CD4-positive, alpha-beta T cell (primary cell): ENCODE data around the gene PANX2. TPM values are rescaled to one million over a fixed set of nuclear protein-coding genes. Genes with fewer than 3 reads are reported as not detected.

Experiments used
- ATAC-seq: fragments of 200-7000 bp; cut with Tn5 transposase; one replicate; pipeline ENCODE4 v1.10.0; 2022; ENCODE audit warnings: mild to moderate bottlenecking; ENCODE audit not compliant: poor library complexity
- CTCF ChIA-PET: fragments of 350-600 bp; sonication (Branson Sonifier 250); formaldehyde crosslinking; loops from one replicate; lab custom pipeline; 2021; ENCODE audit warnings: antibody characterized with exemption, inconsistent platforms; lab: Charles Lee
- POLR2A ChIA-PET: fragments of 350-600 bp; sonication (Branson Sonifier 250); formaldehyde crosslinking; loops from one replicate; lab custom pipeline; 2021; ENCODE audit warnings: antibody characterized with exemption, inconsistent platforms; lab: Charles Lee
- DNase-seq, 14 experiments: peaks; one replicate each; pipeline ENCODE4 v3.0.0-alpha.2; 2013 to 2020; ENCODE audit warnings: mixed read lengths in 2 of 14
- H3K27ac ChIP-seq, 2 donors: one replicate each; pipeline versions ENCODE4 v1.5.1 to v1.7.0; 2013; ENCODE audit warnings: low read length in 2 of 2, low read depth in 1 of 2, mild to moderate bottlenecking in 1 of 2
- H3K27me3 ChIP-seq, 2 experiments: 1 replicate in 1 of 2; 2 replicates in 1 of 2; pipeline versions ENCODE4 v1.6.1 to v1.7.0; 2013; ENCODE audit warnings: low read length in 2 of 2, control low read depth in 1 of 2, mild to moderate bottlenecking in 1 of 2, moderate library complexity in 1 of 2; ENCODE audit not compliant: insufficient read depth in 2 of 2, control insufficient read depth in 1 of 2
- H3K36me3 ChIP-seq: one replicate; pipeline ENCODE4 v1.6.1; 2013; ENCODE audit warnings: low read length, control low read depth; ENCODE audit not compliant: insufficient read depth
- H3K4me1 ChIP-seq: one replicate; pipeline ENCODE4 v1.6.1; 2013; ENCODE audit warnings: low read length, control low read depth; ENCODE audit not compliant: insufficient read depth
- H3K4me3 ChIP-seq: one replicate; pipeline ENCODE4 v1.5.1; 2013; ENCODE audit warnings: mild to moderate bottlenecking, low read length, moderate library complexity
- H3K9me3 ChIP-seq, 2 experiments: 1 replicate in 1 of 2; 2 replicates in 1 of 2; pipeline versions ENCODE4 v1.6.1 to v1.7.0; 2013; ENCODE audit warnings: low read length in 2 of 2, mild to moderate bottlenecking in 2 of 2, control low read depth in 1 of 2, moderate library complexity in 1 of 2; ENCODE audit not compliant: control insufficient read depth in 1 of 2, insufficient read depth in 1 of 2
- H3K27ac Mint-ChIP-seq: one replicate; pipeline ENCODE4 v1.8.0; 2020; ENCODE audit warnings: mixed read lengths
- H3K27me3 Mint-ChIP-seq: one replicate; pipeline ENCODE4 v1.8.0; 2021; ENCODE audit warnings: mixed read lengths
- H3K36me3 Mint-ChIP-seq: one replicate; pipeline ENCODE4 v1.8.0; 2021; ENCODE audit warnings: low read depth, mixed read lengths
- H3K4me1 Mint-ChIP-seq: one replicate; pipeline ENCODE4 v1.8.0; 2021; ENCODE audit warnings: low read depth, mixed read lengths
- H3K4me3 Mint-ChIP-seq: one replicate; pipeline ENCODE4 v1.8.0; 2020; ENCODE audit warnings: mild to moderate bottlenecking, mixed read lengths
- H3K9me3 Mint-ChIP-seq: one replicate; pipeline ENCODE4 v1.8.0; 2020; ENCODE audit warnings: mixed read lengths
- CTCF ChIP-seq: fragments of 200-600 bp; IDR thresholded peaks from one replicate; pipeline ENCODE4 v1.8.0; 2022; ENCODE audit warnings: antibody characterized with exemption, mild to moderate bottlenecking
- intact Hi-C, 2 experiments: fragments of 100-400 bp; cut with DNase I in 1 of 2; cut with micrococcal nuclease in 1 of 2; formaldehyde crosslinking; loops; one replicate each; pipeline versions ENCODE4 v1.15.1 to v1.9.0; 2023 to 2025; cut with DNase I, micrococcal nuclease
- total RNA-seq, 174 experiments: library from RNA in 2 of 174; stranded (reverse) in 2 of 174; gene quantifications; one replicate each; pipeline ENCODE4 v1.2.3 and lab custom pipeline; 2021 to 2026

PANX2 gene
- total RNA-seq, 2 experiments from 2014 or later, result 0.11 to 0.16 TPM

GRCh38 chr22:50226063-50226874 is 55.7 kb downstream of the PANX2 start:
- Histone ChIP-seq H3K9me3 (no peaks in the 10 kb centered on the region), H3K27ac (no peak overlapping the region), H3K27me3 (no peaks in the 10 kb centered on the region), H3K4me3 (no peak overlapping the region), H3K4me1 (no peaks in the 10 kb centered on the region), H3K36me3 (peaks cover 66% of the 10 kb centered on the region)
- no peak for ATAC-seq
- Mint-ChIP-seq H3K4me3 (no peak overlapping the region), H3K4me1 (peaks cover 4% of the 10 kb centered on the region), H3K9me3 (no peaks in the 10 kb centered on the region), H3K27ac (no peak overlapping the region), H3K27me3 (no peaks in the 10 kb centered on the region), H3K36me3 (peaks cover 65% of the 10 kb centered on the region)
- POLR2A ChIA-PET, result no interaction called here
- TF ChIP-seq CTCF, result no peak
- CTCF ChIA-PET, result no interaction called here
- peak in 1 of 14 experiments; percentile 22 for DNase-seq
- intact Hi-C loops, result no loop called here

- H3K36me3 Mint-ChIP-seq, result peaks cover 63% of the 10 kb centered on the region
- H3K27ac Mint-ChIP-seq, result no peak overlapping the region
- H3K4me1 Mint-ChIP-seq, result peaks cover 4% of the 10 kb centered on the region
- H3K4me3 Mint-ChIP-seq, result no peak overlapping the region
- ATAC-seq (no peak), DNase-seq (no peak)
- POLR2A ChIA-PET, result no interaction called here
- H3K27me3 ChIP-seq, result no peaks in the 10 kb centered on the region
- intact Hi-C loops, result no loop called here
- no peak for TF ChIP-seq CTCF
- no peaks in the 10 kb centered on the region for H3K9me3 ChIP-seq
- H3K4me1 ChIP-seq, result no peaks in the 10 kb centered on the region
- H3K27me3 Mint-ChIP-seq, result no peaks in the 10 kb centered on the region
- H3K27ac ChIP-seq, result no peak overlapping the region
- no peak overlapping the region for H3K4me3 ChIP-seq
- H3K9me3 Mint-ChIP-seq, result no peaks in the 10 kb centered on the region
- peaks cover 60% of the 10 kb centered on the region for H3K36me3 ChIP-seq
- CTCF ChIA-PET, result no interaction called here
Observed at GRCh38 chr22:50226875-50227165, 56.3 kb downstream of the PANX2 start.

GRCh38 chr22:50227579-50228215 is 57.2 kb downstream of the PANX2 start:
- ChIA-PET POLR2A (no interaction called here), CTCF (no interaction called here)
- H3K4me3 ChIP-seq, result no peak overlapping the region
- H3K36me3 ChIP-seq, result peaks cover 52% of the 10 kb centered on the region
- H3K27me3 ChIP-seq, result no peaks in the 10 kb centered on the region
- Mint-ChIP-seq H3K36me3 (peaks cover 58% of the 10 kb centered on the region), H3K4me1 (peaks cover 4% of the 10 kb centered on the region), H3K9me3 (no peaks in the 10 kb centered on the region), H3K4me3 (no peak overlapping the region), H3K27me3 (no peaks in the 10 kb centered on the region), H3K27ac (no peak overlapping the region)
- no peaks in the 10 kb centered on the region for H3K4me1 ChIP-seq
- intact Hi-C loops, result no loop called here
- no peak overlapping the region for H3K27ac ChIP-seq
- peak in 1 of 14 experiments; percentile 23 for DNase-seq
- H3K9me3 ChIP-seq, result no peaks in the 10 kb centered on the region
- ATAC-seq, result no peak
- TF ChIP-seq CTCF, result no peak
